Testis (tissue), 2 donors: Measurements from ENCODE around the gene AKR1B1.

ENCODE experiments used
- POLR2A ChIP-seq: fragments of 450-650 bp; IDR thresholded peaks from one replicate; pipeline ENCODE4 v1.6.1; 2017; ENCODE audit warnings: antibody characterized with exemption, mild to moderate bottlenecking, moderate library complexity
- TF ChIP-seq, protein P1 (sequence below), 3 experiments: fragments of 450-650 bp in 2 of 3; fragments of 200-600 bp in 1 of 3; sonication (generic) in 1 of 3; IDR thresholded peaks; one replicate each; pipeline ENCODE4 v1.5.1; 2016 to 2019; ENCODE audit warnings: antibody characterized with exemption in 3 of 3, mild to moderate bottlenecking in 2 of 3, moderate library complexity in 1 of 3

DNA sequence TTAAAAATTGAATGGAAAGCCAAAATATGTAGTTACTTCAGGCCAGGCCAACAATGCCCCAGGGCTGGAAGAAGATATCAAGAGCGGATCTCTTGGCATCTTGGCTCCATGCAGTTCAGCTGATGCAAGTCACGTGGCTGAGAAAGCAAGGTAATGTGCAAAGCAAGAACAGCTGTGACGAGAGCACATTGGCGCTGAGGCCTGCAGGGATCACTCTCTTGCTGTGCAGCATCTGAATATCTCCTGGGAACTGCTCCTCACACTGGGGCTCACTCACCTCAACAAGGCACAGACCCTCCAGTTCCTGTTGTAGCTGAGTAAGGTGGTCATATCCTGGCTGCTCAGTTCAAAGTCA lies 14.0 kb downstream of the AKR1B1 start:
- TF ChIP-seq, protein P1, sequence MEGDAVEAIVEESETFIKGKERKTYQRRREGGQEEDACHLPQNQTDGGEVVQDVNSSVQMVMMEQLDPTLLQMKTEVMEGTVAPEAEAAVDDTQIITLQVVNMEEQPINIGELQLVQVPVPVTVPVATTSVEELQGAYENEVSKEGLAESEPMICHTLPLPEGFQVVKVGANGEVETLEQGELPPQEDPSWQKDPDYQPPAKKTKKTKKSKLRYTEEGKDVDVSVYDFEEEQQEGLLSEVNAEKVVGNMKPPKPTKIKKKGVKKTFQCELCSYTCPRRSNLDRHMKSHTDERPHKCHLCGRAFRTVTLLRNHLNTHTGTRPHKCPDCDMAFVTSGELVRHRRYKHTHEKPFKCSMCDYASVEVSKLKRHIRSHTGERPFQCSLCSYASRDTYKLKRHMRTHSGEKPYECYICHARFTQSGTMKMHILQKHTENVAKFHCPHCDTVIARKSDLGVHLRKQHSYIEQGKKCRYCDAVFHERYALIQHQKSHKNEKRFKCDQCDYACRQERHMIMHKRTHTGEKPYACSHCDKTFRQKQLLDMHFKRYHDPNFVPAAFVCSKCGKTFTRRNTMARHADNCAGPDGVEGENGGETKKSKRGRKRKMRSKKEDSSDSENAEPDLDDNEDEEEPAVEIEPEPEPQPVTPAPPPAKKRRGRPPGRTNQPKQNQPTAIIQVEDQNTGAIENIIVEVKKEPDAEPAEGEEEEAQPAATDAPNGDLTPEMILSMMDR (IDR thresholded peaks at IDR 0.05) = no peak
- no peak for TF ChIP-seq POLR2A
